ENCODE results near the gene GPR135. TPM values are rescaled to one million over a fixed set of nuclear protein-coding genes. Genes with fewer than 3 reads are reported as not detected.
A peak's percentile ranks its signal among the peaks of the same experiment; 100 is the strongest.
"Not testable (repeated sequence)": the region's sequence is repeated elsewhere in the genome, so short reads cannot be mapped to it uniquely, and the experiment has no call there.

GPR135 gene
- polyA plus RNA-seq, 1 donor: 3.9 TPM

DNA sequence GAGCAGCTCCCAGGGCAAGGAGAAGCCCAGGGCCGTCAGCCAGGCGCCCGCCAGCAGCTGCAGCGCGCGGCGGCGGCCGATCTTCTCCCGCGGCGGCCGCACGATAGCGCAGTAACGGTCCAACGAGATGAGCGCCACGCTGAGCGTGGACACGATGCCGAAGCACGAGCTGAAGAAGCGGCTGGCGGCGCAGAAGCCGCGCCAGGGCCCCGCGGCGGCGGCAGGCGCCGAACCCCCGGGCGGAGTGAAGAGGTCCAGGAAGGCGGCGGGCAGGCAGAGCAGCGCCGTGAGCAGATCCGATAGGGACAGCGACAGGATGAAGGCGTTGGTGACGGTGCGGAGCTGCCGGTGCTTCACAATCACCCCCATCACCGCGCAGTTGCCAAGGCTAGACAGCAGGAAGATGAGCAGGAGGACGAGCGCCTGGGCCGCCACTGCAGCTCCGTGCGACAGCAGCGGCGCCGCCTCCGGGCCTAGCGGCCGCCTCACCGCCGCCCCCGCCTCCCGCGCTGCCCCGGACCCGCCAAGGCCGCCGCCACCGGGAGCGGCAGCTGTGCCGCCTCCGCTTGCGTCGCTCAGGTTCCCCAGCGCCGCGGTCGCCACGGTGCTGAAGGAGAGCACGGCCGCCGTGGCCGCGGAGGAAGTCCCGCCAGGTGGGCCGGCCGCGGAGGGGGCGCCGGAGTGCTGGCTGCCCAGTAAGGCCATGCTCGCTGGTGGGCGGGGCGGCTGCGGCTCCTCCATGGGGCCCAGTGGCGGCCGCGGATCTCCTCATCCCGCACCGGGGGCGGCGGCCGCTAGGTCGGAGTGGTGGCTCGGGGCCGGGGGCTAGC is 479 bp downstream of the GPR135 start:
- DNase-seq: peak; percentile 73

DNA sequence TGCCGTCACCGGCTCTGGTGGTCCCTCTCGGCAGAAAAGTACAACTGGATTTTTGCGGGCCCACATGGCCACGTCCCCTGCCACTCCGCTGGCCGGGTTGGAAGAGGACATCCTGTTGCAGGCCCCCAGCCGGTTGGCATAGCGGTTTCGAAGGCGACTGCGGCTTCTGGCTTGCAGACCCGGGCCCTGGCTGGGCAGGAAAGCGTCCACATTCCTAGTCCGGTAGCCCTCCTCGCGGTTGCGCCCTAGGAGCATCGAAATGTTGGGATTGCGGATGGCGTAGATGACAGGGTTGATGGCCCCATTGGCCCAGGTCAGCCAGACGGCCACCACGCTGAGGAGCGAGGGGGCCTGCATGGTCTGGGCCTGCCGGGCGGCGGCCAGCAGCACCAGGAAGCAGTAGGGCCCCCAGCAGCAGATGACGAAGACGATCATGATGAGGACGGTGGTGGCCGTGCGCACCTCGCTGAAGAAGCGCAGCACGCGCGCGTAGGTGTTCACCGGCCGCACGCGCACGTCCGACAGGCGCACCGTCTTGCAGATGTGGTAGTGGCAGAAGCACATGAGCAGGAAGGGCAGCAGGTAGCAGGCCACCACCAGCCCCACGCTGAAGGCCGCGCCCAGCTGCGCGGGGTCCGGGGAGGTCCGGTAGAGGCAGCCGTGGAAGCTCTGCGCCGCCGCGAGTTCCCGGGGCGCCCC is 1.2 kb downstream of the GPR135 start:
- DNase-seq: peak; percentile 28

DNA sequence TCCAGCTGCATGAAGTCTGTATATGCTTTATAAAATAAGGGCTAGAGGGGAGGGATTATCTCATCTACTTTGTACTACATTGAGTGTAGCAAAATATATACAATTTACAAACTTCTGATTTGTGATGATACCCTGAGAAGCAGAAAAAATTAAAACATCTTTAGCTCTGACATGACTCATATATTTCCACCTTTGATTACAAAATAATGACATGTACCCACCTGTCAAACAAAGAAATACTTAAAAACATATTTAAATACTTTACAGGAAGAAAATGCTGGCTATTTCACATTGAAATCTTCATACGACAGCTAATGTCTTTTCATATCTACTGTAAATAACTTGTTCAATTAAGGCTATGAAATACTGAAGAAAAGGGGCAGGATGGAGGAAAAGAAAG is 3.3 kb downstream of the GPR135 start:
- DNase-seq: no peak

DNA sequence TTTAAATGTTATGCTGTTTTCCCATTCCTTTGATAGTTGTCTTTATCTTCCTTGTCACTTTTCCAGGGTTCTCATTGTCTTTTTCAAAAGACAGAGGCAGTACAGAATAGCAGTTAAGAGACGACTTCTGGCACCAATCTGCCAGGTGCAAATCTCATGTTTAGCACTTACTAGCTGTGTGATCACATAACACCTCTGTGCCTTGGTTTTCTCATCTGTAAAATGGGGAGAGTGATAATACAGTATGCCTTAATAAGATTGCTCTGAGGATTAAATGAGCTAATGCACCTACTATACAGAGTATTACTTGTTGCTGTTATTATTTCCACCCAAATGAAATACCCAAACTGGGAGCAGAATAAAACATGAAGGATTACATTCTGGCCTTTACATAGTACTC is 4.8 kb downstream of the GPR135 start:
- DNase-seq: no peak

DNA sequence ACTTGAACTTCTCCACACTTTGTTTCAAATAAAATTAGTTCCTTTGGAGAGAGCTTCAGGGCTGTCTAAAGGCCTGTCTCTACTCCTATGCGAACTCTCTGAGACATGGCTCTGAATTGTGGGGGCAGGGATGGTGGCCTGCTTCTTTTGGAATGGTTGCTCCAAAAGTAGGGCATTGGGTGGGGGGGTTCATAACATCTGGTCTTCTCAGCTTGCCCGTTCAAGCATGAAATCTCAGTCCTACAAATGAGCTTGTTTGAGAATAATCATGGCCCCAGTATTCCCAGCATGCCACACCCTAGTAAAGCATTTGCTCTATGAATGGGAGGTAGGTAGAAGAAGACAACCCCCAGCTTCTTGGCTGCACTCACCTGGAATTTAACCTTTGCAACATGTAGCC is 6.7 kb downstream of the GPR135 start:
- DNase-seq: no peak

DNA sequence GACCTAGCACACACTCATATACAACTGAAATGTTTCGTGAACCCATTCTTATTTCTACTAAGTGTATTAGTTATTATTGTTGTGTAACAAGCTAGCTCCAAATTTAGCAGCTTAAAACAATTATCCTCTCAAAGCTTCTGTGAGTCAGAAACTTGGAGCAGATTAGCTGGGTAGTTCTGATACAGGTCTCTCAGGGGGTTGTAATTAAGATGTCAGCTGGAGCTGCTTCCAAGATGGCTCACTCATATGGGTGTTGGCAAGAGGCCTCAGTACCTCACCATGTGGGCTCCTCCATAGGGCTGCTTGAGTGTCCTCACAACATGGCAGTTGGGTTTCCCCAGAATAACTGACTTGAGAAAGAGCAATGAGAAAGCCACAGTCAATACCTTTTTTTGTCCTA is 9.8 kb downstream of the GPR135 start:
- DNase-seq: no peak

DNA sequence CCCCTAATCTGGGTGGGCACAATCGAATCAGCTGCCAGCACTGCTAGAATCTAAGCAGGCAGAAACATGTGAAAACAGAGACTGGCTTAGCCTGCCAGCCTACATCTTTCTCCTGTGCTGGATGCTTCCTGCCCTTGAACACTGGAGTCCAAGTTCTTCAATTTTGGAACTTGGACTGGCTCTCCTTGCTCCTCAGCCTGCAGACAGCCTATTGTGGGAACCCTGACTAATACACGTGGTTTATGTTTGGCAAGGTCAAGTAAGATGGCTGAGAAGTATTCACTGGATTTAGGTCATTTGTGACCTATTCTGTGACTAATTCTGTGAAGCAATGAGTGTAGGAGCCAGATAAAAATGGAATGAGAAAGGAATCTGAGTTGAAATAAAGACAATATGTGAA is 11.0 kb downstream of the GPR135 start:
- DNase-seq: no peak

DNA sequence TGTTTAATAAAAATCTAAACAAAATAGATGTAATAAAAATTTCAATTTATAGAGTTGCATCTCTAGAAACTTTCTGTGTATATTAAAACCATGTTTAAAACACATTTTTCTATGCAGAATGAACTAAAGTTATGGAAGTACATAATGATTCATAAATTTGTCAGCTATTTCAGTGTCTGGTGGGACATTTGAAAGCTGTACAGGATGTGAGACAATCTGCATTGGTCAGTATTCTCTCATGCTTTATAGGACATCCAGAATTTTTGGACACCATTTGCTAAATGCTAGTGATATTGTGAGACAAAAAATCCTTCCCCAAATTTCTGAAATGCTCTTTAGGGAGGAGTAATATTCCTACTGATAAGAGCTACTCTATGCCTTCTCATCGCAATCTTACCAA is 13.3 kb downstream of the GPR135 start:
- no peak for DNase-seq

DNA sequence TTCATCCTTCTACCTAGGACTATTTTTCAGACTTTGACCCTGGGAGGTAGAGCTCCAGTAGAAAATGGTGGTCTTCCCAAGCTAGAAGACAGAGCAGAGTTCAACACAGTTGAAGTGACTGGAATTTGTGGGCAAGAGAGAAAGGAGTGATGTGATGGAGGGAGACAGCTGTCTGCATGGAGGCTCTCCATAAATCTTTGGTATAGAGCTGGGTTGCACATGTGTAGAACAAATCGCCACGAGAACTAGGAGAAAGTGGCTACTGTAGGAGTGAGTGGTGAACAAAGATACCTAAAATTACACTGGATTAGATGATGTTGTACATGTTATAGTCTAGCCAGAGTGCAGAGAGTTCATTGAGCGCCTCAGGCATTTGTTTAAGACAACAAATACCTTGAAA is 14.5 kb downstream of the GPR135 start:
- DNase-seq: no peak

DNA sequence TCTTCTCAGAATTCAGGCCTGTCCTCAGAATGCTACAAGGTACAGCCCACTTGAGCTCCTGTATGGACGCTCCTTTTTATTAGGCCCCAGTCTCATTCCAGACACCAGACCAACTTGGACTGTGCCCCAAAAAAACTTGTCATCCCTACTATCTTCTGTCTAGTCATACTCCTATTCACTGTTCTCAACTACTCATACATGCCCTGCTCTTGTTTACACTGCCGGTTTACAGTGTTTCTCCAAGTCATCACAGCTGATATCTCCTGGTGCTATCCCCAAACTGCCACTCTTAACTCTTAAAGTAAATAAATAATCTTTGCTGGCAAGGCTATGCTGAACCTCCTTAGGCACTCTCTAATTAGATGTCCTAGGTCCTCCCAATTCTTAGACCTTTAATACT is 16.5 kb downstream of the GPR135 start:
- DNase-seq: not testable (repeated sequence)

DNA sequence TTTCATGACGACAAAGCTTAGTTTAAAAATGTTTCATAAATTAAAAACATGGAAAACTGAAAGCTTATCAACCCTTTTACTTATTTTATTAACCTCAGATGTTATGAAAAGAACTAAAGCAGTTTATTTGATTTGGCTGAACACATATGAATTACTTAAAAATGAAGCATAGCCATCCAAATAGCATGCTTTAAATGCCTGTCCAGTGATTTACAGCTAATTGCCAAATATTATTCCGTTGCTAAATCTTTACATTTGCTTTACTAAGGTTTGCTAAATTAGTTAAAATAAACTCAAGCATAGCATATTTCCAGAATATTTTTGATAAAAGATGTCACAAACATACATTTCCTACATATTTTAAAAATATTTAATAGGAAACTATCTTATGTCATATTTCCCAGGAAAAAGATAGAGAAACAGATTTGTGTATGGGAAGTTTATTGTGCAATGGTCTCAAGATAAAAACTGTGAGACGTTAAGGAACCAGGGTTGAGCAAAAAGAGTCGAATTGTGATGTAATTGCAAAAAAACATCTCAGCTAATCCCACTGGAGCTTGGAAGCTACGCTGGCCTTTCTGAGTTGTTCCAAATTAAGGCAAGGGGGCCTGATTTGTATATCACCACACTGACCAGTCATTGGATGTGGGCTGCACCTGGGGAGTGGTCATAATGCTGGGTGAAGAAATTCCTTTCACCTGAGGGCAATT is 25.8 kb downstream of the GPR135 start:
- no peak for DNase-seq

DNA sequence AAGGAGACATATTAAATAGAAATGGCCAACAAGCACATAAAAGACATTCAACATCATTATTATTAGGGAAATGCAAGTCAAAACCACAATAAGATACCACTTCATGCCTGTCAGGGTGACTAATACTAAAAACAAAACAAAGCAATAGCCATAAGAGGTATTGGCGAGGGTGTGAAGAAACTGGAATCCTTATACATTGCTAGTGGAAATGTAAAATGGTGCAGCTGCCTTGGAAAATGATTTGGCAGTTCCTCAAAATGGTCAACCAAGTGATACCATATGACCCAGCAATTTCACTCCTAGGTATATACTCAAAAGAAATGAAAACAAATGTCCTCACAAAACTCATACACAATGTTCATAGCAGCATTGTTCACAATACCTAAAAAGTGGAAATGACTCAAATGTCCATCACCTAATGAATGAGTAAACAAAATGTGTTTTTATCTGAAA is 27.0 kb downstream of the GPR135 start:
- no peak for DNase-seq

DNA sequence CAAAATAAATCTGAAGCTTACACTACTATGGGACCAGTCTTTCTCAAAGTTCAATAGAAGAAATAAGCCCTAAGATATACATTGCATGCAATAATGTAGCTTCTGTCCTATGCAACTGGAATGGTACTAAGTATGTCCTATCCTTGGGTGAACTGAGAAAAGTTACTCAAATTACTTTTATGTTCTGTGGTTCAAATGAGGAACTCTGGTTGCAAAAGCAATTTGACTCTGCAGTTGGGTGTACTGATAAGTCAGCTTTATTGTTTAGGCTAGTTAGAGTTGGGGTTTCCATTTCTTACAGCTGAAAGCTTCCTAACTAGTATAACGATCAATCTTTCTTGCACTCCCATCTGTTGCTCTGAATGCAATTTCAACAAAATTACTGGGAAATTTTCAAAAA is 29.2 kb downstream of the GPR135 start:
- no peak for DNase-seq

DNA sequence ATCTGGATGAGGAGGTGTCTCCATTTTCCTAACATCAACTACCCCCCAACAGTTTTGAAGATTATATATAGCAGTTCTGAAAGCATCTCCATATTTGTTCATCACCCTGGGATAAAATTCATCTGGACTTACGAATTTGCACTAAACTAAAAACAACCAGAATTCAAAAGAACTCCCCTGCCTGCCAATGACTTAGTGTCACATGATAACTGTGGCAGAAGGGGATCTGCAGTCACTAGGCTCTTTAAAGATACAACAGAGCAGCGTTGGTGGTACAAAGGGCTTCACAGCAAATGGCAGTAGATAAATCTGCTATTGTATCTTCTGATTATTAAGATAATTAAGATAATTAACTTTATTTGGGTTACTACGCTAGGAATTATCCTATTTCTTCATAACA is 30.1 kb downstream of the GPR135 start:
- no peak for DNase-seq

DNA sequence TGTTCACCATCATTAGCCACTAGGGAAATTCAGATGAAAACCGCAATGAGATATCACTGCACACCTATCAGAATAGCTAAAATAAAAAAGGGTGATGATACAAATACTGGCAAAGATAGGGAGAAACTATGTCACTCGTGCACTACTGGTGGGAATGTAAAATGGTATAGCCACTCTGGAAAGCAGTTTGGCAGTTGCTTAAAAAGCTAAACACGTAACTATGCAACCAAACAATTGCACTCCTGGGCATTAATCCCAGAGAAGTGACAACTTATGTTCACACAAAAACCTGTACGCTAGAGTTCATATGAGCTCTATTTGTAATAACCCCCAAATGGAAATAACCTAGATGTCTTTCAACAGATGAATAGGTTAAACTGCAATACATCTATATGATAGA is 35.4 kb downstream of the GPR135 start:
- no peak for DNase-seq

DNA sequence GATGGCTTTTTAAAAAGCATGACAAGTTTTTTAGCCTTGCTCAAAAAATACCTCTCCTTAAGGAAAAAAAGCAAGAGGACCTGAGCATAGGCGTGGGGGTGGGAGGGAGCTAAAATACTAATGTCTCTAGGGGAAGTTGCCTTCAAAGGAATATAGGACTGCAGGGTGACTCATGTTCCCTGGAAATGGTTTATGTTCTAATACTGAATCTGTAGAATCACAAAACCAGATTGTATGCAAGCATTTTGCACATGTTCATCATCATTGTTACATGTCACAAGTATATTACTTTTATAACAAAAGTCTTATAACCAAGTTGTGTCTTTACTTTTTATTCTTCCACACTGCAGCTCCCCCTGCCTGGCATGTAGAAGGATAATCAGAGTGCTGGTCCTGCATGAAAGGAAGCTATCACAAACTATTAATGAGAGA is 36.6 kb downstream of the GPR135 start:
- peak; percentile 44 for DNase-seq

DNA sequence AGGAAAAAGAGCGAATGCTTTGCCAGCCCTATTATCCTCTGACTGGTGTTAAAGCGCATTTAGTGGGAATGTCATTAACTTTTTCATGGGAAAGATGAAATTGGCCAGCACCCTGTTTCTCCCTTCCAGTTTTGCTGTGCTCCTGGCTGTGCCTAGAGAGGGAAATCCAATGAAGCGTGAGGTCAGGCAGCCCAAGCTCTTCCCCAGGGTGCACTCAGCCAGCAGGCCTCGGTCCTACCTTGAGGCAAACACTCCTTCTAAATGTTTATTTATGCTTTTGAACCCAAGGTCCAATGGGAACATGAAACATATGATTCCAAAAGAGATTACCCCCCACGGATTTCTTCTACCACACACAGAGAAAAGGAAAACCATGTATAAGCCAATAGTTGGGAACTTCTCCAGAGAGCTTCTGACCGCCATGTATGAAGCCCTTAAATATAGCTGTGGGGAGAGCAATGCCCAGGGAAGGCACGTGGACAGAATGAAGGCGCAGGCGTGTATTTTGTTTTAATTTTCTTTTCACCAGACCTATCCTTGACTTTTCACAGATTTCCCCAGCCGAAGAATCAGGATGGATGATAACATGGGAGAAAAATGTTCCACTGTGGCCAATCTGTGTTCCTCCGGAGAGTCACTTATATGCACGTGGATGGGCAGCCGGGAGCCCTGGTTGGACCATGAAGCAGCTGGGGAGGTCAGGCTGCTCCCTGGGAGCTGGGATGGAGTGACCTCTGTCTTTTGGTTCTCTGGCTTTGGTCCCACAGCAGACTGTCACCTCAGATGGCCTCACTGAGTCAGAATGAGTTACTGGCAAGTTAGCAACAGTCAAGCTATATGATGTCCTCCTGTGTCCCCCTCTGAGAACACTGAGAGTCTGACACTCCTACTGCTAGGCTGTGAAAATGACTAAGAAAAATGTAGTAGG is 37.3 kb downstream of the GPR135 start:
- DNase-seq: peak; percentile 42

DNA sequence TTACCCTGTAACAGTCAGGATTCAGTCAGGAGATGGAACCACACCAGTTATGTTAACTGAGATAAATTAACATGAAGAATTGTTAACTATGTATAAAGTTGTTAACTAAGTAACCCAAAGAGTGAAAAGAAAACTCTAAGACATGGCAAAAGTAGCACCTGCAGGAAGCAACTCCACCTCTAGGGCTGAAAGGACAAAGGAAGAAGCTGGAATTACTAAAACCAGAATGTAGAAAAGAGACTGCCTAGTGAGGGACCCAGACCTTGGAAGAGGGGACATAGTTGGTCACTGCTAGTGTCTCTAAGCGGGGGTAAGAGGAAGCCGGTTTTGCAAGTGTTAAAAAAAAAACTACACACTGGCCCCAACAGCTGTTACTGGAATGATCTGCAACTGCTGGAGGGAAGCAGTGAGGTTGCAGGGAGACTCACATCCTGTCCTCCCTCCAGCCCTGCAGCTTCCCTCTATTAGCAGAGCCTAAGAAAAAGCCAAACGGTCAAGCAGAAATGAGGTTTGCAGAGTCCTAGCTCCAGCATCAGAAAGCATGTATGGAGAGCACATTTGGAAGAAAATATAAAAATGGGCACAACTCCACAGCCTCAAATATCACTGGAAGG is 39.8 kb downstream of the GPR135 start:
- peak; percentile 75 for DNase-seq

DNA sequence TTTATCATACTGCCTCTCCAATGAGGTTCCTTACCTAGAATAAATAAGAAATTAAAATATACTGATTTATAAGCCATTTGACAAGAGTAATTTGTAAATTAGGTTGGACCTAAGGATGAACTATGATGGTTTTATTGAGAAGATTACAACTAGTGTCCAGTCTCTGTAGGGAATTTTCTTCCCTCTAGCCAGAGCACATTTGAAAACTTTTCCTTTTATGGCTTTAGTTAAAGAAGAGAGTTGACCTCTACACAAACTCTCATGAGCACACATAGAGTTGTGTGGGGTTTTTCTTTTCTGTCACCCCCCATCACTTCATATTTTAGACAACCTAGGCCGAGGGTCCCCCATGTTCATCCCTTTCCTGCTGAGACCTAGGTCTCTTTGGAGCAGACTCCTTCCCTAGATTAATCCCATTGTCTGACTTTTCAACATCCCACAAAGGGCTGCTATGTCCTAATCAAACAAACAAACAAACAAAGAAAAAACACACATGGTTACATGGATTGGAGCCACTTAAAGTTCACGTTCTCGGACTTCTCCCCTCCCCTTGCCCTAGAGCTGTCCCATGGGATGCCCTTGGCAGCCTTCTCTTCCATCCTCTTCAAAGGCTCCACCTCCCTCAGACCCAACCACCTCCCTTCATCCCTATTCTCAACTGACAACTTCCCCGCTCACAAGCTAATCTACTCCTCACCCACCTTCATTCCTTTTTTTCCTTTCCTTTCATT is 40.7 kb downstream of the GPR135 start:
- DNase-seq: peak; percentile 55

DNA sequence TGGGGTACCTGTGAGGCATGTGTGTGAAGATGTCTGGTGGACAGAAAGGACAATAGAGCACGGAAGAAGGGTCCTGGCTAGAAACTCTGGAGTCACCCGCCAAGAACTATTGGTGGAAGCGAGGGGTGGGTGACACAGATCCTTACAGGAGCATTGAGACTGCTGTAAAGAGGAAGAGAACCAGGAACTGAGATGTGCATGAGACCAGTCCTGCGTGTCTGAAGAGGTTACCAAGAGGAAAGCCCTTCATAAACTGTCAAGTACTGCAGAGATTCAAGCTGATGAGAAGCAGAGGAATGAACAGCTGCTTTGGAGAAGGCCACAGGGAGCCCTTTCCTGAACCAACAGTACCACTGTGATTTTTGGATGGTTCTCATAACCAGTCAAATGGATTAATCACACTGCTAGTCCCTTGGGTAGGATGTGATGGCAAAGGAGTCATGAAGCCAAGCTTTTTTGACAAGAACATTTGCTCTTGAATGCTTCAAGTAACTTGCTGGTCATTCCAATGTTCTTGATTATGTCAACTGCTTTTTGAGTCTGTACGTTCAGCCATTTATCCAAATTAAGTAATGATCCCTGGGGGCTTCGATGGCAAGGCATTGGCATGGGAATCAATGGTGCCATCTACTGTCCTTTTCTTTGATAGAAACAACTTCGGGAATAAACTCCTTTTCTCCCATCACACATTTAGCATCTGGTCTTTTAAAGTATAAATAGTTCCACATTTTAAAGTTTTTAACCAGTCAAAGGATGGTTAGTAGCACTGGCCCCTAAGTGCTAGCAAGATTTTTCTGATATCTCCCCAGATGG is 42.9 kb downstream of the GPR135 start:
- no peak for DNase-seq
